ENCODE data around the gene BOLA1. TPM values are rescaled to one million over a fixed set of nuclear protein-coding genes. Genes with fewer than 3 reads are reported as not detected.

Gene BOLA1
- total and polyA plus RNA-seq, 2 experiments from 2014 or later, result 32.5 to 46.0 TPM

- Histone ChIP-seq H3K4me1 (ENCODE audit: low read depth) (peaks cover 11% of the 10 kb centered on the region), H3K4me3 (no peak overlapping the region), H3K9me3 (ENCODE audit: low read depth) (no peaks in the 10 kb centered on the region), H3K27me3 (no peaks in the 10 kb centered on the region), H3K27ac (peak overlapping the region; percentile 65), H3K36me3 (peaks cover 27% of the 10 kb centered on the region)
- DNase-seq (ENCODE audit: low read depth in 1 of 2, low spot score in 1 of 2), result no peak
- TF ChIP-seq CTCF (IDR thresholded peaks at IDR 0.05; ENCODE audit: low read depth, low read length), result no peak
Observed at GRCh38 chr1:149942885-149943284, 43.5 kb downstream of the BOLA1 start.

DNA sequence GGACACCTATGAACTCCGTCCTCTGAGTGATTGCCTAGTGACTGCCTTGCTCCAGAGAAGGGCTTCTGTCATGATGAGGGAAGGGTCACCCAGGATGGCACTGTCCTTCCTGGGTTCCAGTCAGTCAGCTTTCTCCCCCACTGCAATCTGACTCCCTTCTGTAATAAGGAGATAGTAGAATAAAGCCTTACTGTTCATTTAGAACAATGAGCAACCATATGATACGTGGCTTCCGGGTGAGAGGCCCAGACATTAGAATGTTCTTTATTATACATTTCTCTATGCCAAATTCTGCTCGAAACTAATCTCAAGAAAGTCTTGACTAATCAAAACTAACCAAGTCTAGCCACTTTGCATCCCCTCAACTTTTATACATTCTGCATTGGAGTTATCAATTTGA lies 45.8 kb downstream of the BOLA1 start:
- Histone ChIP-seq H3K9me3 (ENCODE audit: low read depth) (no peaks in the 10 kb centered on the region), H3K4me1 (ENCODE audit: low read depth) (no peaks in the 10 kb centered on the region), H3K27ac (no peak overlapping the region), H3K36me3 (peaks cover 41% of the 10 kb centered on the region), H3K27me3 (no peaks in the 10 kb centered on the region), H3K4me3 (no peak overlapping the region)
- no peak for DNase-seq (ENCODE audit: low read depth in 1 of 2, low spot score in 1 of 2)
- no peak for TF ChIP-seq CTCF (IDR thresholded peaks at IDR 0.05; ENCODE audit: low read depth, low read length)

- no peak overlapping the region for H3K27ac ChIP-seq
- peaks cover 33% of the 10 kb centered on the region for H3K36me3 ChIP-seq
- no peak for DNase-seq (ENCODE audit: low read depth in 1 of 2, low spot score in 1 of 2)
- H3K9me3 ChIP-seq (ENCODE audit: low read depth), result no peaks in the 10 kb centered on the region
- H3K27me3 ChIP-seq, result no peaks in the 10 kb centered on the region
- H3K4me1 ChIP-seq (ENCODE audit: low read depth), result no peaks in the 10 kb centered on the region
- no peak for TF ChIP-seq CTCF (IDR thresholded peaks at IDR 0.05; ENCODE audit: low read depth, low read length)
- no peak overlapping the region for H3K4me3 ChIP-seq
Observed at GRCh38 chr1:149949911-149950310, 50.5 kb downstream of the BOLA1 start.

Other genes starting within 250 kb of the BOLA1 start
- gene FCGR1A, start 116.9 kb upstream of the BOLA1 start, total RNA-seq, result 0.30 TPM in 1 of 2 replicates, not detected in the other
- 0.12 and 0.64 TPM in 2 replicates for gene FCGR1A, start 116.9 kb upstream of the BOLA1 start, polyA plus RNA-seq
- 19.2 and 21.9 TPM in 2 replicates for gene SV2A, start 18.3 kb downstream of the BOLA1 start, total RNA-seq
- 20.0 and 23.3 TPM in 2 replicates for gene SV2A, start 18.3 kb downstream of the BOLA1 start, polyA plus RNA-seq
- gene SF3B4, start 28.2 kb downstream of the BOLA1 start, total RNA-seq, result 18.1 and 19.1 TPM in 2 replicates
- gene SF3B4, start 28.2 kb downstream of the BOLA1 start, polyA plus RNA-seq, result 74.9 and 75.8 TPM in 2 replicates
- gene MTMR11, start 37.3 kb downstream of the BOLA1 start, total RNA-seq, result 1.0 and 1.3 TPM in 2 replicates
- gene MTMR11, start 37.3 kb downstream of the BOLA1 start, polyA plus RNA-seq, result 0.56 and 2.3 TPM in 2 replicates
- 9.7 and 16.4 TPM in 2 replicates for gene OTUD7B, start 111.2 kb downstream of the BOLA1 start, total RNA-seq
- 3.1 and 5.1 TPM in 2 replicates for gene OTUD7B, start 111.2 kb downstream of the BOLA1 start, polyA plus RNA-seq
- gene VPS45, start 168.2 kb downstream of the BOLA1 start, total RNA-seq, result 46.6 and 53.4 TPM in 2 replicates
- gene VPS45, start 168.2 kb downstream of the BOLA1 start, polyA plus RNA-seq, result 70.4 and 71.2 TPM in 2 replicates